Measurements from ENCODE around the gene ADAM12. TPM values are rescaled to one million over a fixed set of nuclear protein-coding genes. Genes with fewer than 3 reads are reported as not detected.

ADAM12 gene
- total RNA-seq, 1 donor from 2014 or later: 0.68 TPM

GRCh38 chr10:125964558-125964957 lies 423.7 kb downstream of the ADAM12 start:
- DNase-seq: no peak

All from dermis blood vessel endothelial cell (primary cell).